Upper lobe of left lung (tissue), 4 donors: ENCODE data around the gene DPM2.

Source experiments
- EP300 ChIP-seq, 4 donors: sonication (generic); formaldehyde crosslinking; IDR thresholded peaks; one replicate each; pipeline ENCODE4 v1.5.1; 2017; ENCODE audit warnings: antibody characterized with exemption in 4 of 4, control low read depth in 2 of 4
- TF ChIP-seq, protein P1 (sequence below), 6 experiments: fragments of 450-650 bp in 4 of 6; fragments of 200-600 bp in 2 of 6; sonication (generic) in 2 of 6; IDR thresholded peaks; one replicate each; pipeline ENCODE4 v1.5.1; 2016 to 2019; ENCODE audit warnings: antibody characterized with exemption in 6 of 6

DNA sequence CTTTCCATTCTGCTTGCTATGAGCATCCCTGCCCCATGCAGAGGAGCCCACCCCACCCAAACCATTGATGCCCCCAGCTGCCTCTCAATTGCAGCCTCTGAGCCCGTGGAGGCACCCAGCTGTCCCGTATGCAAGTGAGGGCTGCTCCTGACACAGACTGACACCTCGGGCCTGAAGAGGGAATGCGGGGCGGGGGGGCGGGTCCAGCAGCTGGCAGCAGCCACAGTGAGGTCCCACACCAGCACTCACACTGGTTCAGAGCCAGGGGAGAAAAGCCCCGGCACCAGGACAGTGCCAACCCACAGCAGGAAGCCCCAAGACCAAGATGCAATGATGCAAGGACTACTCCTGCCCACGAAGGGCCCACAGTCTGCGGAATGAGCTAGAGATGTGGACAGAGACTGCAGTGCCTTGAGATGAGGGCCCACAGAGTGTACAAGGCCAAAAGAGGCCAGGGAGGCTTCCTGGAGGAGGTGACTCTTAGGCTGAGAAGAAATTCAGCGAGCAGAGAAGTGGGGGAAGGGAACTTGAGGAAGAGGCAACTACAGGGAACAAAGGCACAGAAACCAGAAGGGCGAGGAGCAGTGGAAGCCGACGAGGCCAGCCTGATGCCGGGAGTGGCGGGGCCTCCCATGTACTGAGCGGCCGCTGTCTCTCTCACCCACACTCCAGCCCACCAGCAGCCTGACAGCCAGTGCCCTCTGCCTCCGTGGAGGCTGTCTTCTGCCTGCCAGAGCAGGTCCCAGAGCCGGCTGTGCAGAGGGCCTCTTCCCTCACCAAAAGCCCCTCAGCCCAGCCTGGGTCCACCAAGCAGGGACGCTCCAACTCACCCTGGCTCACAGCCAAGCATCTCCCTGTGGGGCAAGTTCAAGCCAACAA is 33.9 kb upstream of the DPM2 start:
- TF ChIP-seq, protein P1, sequence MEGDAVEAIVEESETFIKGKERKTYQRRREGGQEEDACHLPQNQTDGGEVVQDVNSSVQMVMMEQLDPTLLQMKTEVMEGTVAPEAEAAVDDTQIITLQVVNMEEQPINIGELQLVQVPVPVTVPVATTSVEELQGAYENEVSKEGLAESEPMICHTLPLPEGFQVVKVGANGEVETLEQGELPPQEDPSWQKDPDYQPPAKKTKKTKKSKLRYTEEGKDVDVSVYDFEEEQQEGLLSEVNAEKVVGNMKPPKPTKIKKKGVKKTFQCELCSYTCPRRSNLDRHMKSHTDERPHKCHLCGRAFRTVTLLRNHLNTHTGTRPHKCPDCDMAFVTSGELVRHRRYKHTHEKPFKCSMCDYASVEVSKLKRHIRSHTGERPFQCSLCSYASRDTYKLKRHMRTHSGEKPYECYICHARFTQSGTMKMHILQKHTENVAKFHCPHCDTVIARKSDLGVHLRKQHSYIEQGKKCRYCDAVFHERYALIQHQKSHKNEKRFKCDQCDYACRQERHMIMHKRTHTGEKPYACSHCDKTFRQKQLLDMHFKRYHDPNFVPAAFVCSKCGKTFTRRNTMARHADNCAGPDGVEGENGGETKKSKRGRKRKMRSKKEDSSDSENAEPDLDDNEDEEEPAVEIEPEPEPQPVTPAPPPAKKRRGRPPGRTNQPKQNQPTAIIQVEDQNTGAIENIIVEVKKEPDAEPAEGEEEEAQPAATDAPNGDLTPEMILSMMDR (IDR thresholded peaks at IDR 0.05), result no peak
- no peak for TF ChIP-seq EP300 (IDR thresholded peaks at IDR 0.05)
